ENCODE results near the gene KCNAB3. TPM values are rescaled to one million over a fixed set of nuclear protein-coding genes. Genes with fewer than 3 reads are reported as not detected.

Gene KCNAB3
- total RNA-seq, 4 donors from 2014 or later: 3.4 to 32.7 (median 19.5) TPM; not detected in 1

GRCh38 chr17:7971651-7972050 is 42.0 kb upstream of the KCNAB3 start:
- intact Hi-C loops (cut with DNase I; ENCODE audit: low total_unique reads): no loop called here
- Histone ChIP-seq H3K36me3 (no peaks in the 10 kb centered on the region), H3K9me3 (no peaks in the 10 kb centered on the region), H3K4me3 (no peak overlapping the region), H3K27me3 (no peaks in the 10 kb centered on the region), H3K4me1 (no peaks in the 10 kb centered on the region), H3K27ac (no peak overlapping the region)
- TF ChIP-seq POLR2A (IDR thresholded peaks at IDR 0.05): no peak
- TF ChIP-seq CTCF (IDR thresholded peaks at IDR 0.05): no peak
- no peak for DNase-seq

- no peak overlapping the region for H3K27ac ChIP-seq
- no peaks in the 10 kb centered on the region for H3K4me1 ChIP-seq
- no peaks in the 10 kb centered on the region for H3K27me3 ChIP-seq
- DNase-seq: no peak
- no peaks in the 10 kb centered on the region for H3K36me3 ChIP-seq
- no peak for TF ChIP-seq CTCF (IDR thresholded peaks at IDR 0.05)
- TF ChIP-seq POLR2A (IDR thresholded peaks at IDR 0.05): no peak
- intact Hi-C loops (cut with DNase I; ENCODE audit: low total_unique reads): no loop called here
- H3K4me3 ChIP-seq: no peak overlapping the region
- no peaks in the 10 kb centered on the region for H3K9me3 ChIP-seq
Observed at GRCh38 chr17:7969433-7969832, 39.8 kb upstream of the KCNAB3 start.

GRCh38 chr17:7967751-7968150 is 38.1 kb upstream of the KCNAB3 start:
- H3K27me3 ChIP-seq: no peaks in the 10 kb centered on the region

GRCh38 chr17:7961421-7961820 is 31.8 kb upstream of the KCNAB3 start:
- peak overlapping the region; percentile 70 to 77 for H3K27ac ChIP-seq
- no peaks in the 10 kb centered on the region for H3K27me3 ChIP-seq
- peak in 1 of 2 donors; percentile 53 for DNase-seq
- no peaks in the 10 kb centered on the region for H3K9me3 ChIP-seq
- H3K4me3 ChIP-seq: no peak overlapping the region
- intact Hi-C loops (cut with DNase I; ENCODE audit: low total_unique reads): no loop called here
- TF ChIP-seq POLR2A (IDR thresholded peaks at IDR 0.05) (no peak), CTCF (IDR thresholded peaks at IDR 0.05) (no peak)
- H3K4me1 ChIP-seq: no peaks in the 10 kb centered on the region
- H3K36me3 ChIP-seq: no peaks in the 10 kb centered on the region

More at GRCh38 chr17:7967751-7968150, 38.1 kb upstream of the KCNAB3 start:
- Histone ChIP-seq H3K27ac (no peak overlapping the region), H3K9me3 (no peaks in the 10 kb centered on the region), H3K36me3 (no peaks in the 10 kb centered on the region), H3K4me1 (no peaks in the 10 kb centered on the region), H3K4me3 (no peak overlapping the region)
- intact Hi-C loops (cut with DNase I; ENCODE audit: low total_unique reads): no loop called here
- DNase-seq: no peak
- no peak for TF ChIP-seq POLR2A (IDR thresholded peaks at IDR 0.05)
- no peak for TF ChIP-seq CTCF (IDR thresholded peaks at IDR 0.05)

GRCh38 chr17:7959503-7960253 is 30.0 kb upstream of the KCNAB3 start:
- DNase-seq: no peak
- Histone ChIP-seq H3K27me3 (no peaks in the 10 kb centered on the region), H3K36me3 (no peaks in the 10 kb centered on the region), H3K4me1 (no peaks in the 10 kb centered on the region), H3K9me3 (no peaks in the 10 kb centered on the region), H3K27ac (peak overlapping the region in 1 of 2 donors; percentile 38), H3K4me3 (no peak overlapping the region)
- TF ChIP-seq CTCF (IDR thresholded peaks at IDR 0.05): no peak
- no peak for TF ChIP-seq POLR2A (IDR thresholded peaks at IDR 0.05)
- intact Hi-C loops (cut with DNase I; ENCODE audit: low total_unique reads): no loop called here
